Activated T-cell treated with anti-CD3 and anti-CD28 coated beads, Interleukin-2, amount 50 U/mL, for 72 hours (primary cell): ENCODE results near the gene SLC1A1. TPM values are rescaled to one million over a fixed set of nuclear protein-coding genes. Genes with fewer than 3 reads are reported as not detected.

Experiments
- ATAC-seq, 2 donors: fragments of 150-1000 bp; cut with Tn5 transposase; replicated peaks in 1 of 2; 2 replicates each; pipeline ENCODE4 v1.10.0; 2021; ENCODE audit warnings: moderate library complexity in 2 of 2, mild to moderate bottlenecking in 1 of 2
- DNase-seq, 2 donors: peaks; one replicate each; pipeline ENCODE4 v3.0.0; 2021 to 2022; ENCODE audit warnings: mixed read lengths in 1 of 2
- H3K27ac Mint-ChIP-seq: one replicate; pipeline ENCODE4 v1.8.0; 2022; ENCODE audit warnings: mild to moderate bottlenecking, moderate library complexity, mixed read lengths
- H3K27me3 Mint-ChIP-seq: one replicate; pipeline ENCODE4 v1.8.0; 2022; ENCODE audit warnings: low read depth, mixed read lengths
- H3K36me3 Mint-ChIP-seq, 2 donors: one replicate each; pipeline ENCODE4 v1.8.0; 2022; ENCODE audit warnings: mixed read lengths in 2 of 2, mild to moderate bottlenecking in 1 of 2; ENCODE audit not compliant: insufficient read depth in 2 of 2
- H3K4me1 Mint-ChIP-seq: one replicate; pipeline ENCODE4 v1.8.0; 2022; ENCODE audit warnings: low read depth, mixed read lengths
- H3K4me3 Mint-ChIP-seq, 2 donors: one replicate each; pipeline ENCODE4 v1.8.0; 2022; ENCODE audit warnings: mild to moderate bottlenecking in 2 of 2, mixed read lengths in 2 of 2, moderate library complexity in 2 of 2
- H3K9me3 Mint-ChIP-seq, 2 donors: one replicate each; pipeline ENCODE4 v1.8.0; 2022; ENCODE audit warnings: mixed read lengths in 2 of 2
- total RNA-seq, 2 donors: library from RNA; stranded (reverse); gene quantifications; one replicate each; pipeline ENCODE4 v1.2.3, GENCODE V29; 2022

The SLC1A1 gene
- total RNA-seq, 2 donors from 2014 or later: 0.14 to 0.23 TPM

DNA sequence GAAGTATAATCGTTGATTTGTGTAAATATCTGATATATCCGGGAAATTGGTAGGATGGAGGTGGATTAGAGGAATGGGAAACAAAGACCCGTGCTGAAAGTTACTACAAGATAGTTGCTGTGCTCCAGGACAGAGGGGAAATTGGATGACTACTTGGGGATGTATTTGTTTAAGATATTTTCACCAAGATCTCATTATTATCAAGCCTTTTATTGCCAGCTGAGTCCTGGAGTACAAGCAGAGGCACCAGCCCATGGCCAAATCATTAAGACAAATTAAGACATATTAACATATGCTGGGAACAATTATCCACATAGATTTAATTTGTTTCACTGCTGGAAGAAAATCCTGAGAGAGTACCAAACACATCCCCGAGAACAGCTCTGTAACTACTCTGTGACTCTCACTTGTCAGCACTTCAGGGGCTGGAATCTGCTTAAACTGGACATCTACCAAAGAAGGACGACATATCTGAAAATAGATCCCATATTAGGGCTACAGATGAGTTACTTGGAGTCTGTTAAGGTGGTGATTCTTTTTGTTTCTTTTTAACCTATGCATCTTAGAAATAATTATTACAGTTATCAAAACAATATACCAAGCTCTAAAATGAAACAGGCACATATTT is 68.2 kb downstream of the SLC1A1 start:
- H3K4me1 Mint-ChIP-seq: peaks cover 19% of the 10 kb centered on the region
- H3K27ac Mint-ChIP-seq: no peak overlapping the region
- H3K9me3 Mint-ChIP-seq: no peaks in the 10 kb centered on the region
- no peak for DNase-seq
- H3K27me3 Mint-ChIP-seq: no peaks in the 10 kb centered on the region
- H3K4me3 Mint-ChIP-seq: no peak overlapping the region
- ATAC-seq: no peak
- H3K36me3 Mint-ChIP-seq: no peaks in the 10 kb centered on the region

DNA sequence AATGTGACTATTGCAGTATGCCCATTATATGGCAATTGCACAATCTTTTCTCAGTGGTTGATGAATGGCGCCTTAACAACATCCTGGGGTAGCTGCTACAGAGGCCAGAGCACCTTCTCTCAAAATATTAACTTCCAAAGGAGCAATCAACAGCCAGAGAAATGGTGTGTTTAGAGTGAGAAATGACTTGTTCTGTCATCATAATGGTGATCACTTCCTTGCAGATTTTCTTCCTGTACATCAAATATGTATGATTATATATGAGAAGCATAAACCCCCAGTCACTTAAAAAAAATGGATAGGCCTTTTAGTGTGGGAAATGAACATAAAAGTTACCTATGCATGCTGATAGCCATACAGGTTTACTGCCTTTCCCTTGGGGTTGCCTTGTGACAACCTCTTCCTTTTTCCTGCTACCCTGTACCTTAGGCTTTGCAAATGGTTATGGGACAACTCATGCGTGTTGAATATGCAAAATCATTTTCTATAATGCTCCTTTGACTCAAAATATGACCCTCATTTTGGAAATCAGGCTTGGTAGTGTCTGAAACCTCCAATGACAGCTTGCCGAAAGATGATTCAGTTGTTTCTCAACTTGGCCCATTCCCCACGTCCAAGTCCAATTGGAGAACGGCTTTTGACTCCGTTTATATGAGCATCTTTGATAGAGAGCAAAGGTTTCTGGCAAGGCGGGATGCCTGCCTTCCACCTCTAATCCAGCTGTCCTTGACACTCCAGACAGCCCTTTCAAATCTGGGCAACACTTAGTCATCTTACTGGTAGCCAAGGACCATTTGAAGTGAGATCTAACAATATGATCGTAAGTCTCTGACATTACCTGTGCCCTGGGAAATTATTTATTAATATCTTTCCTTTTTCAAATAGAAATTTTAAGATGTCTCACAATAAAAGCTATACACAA is 69.3 kb downstream of the SLC1A1 start:
- DNase-seq: no peak
- Mint-ChIP-seq H3K9me3 (no peaks in the 10 kb centered on the region), H3K36me3 (no peaks in the 10 kb centered on the region), H3K4me3 (no peak overlapping the region), H3K27ac (no peak overlapping the region), H3K27me3 (no peaks in the 10 kb centered on the region), H3K4me1 (peaks cover 17% of the 10 kb centered on the region)
- ATAC-seq: no peak

DNA sequence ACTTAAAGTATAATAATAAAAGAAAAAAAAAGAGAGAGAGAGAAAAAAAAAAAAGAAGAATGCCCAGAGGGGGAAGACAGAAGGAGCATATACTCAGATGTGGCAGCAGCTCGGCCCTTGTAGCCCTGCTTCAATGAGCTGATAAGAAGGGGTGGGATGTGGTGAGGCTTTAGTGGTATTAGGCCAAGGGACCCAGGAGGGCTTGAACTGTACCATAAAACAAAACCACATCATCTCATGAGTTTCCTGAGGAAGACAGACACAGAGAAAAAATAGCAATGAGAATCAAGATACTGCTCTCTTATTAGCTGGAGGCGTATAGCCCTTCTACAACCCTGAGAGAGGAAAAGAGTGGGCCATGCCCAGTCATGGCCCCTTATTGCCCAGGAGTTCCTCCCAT is 72.8 kb downstream of the SLC1A1 start:
- DNase-seq (no peak), ATAC-seq (no peak)
- no peaks in the 10 kb centered on the region for H3K36me3 Mint-ChIP-seq
- no peak overlapping the region for H3K4me3 Mint-ChIP-seq
- H3K4me1 Mint-ChIP-seq: peaks cover 15% of the 10 kb centered on the region
- H3K27me3 Mint-ChIP-seq: no peaks in the 10 kb centered on the region
- no peak overlapping the region for H3K27ac Mint-ChIP-seq
- H3K9me3 Mint-ChIP-seq: peaks cover 1% of the 10 kb centered on the region in 2 donors

DNA sequence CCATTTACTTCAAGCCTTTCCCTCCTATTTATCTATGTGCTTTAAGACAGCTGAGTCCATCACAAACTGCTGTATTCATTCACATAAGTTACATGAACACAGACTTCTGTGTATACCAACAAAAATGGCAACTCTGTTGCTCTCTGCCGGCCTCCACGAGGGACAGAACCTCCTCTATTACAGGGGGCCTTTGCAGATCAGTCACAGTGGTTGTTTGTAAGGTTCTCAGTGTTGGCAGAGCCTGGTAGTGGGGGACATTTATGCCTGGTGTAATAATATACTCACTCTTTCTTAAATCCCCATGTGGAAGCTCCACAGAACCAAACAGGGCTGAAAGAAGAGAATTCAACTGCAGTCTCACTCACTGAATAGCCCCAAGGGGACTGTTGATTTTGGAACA is 76.5 kb downstream of the SLC1A1 start:
- Mint-ChIP-seq H3K4me1 (peaks cover 16% of the 10 kb centered on the region), H3K36me3 (no peaks in the 10 kb centered on the region), H3K27ac (no peak overlapping the region), H3K27me3 (no peaks in the 10 kb centered on the region), H3K4me3 (no peak overlapping the region), H3K9me3 (peaks cover 1% of the 10 kb centered on the region in 2 donors)
- ATAC-seq (no peak), DNase-seq (no peak)

DNA sequence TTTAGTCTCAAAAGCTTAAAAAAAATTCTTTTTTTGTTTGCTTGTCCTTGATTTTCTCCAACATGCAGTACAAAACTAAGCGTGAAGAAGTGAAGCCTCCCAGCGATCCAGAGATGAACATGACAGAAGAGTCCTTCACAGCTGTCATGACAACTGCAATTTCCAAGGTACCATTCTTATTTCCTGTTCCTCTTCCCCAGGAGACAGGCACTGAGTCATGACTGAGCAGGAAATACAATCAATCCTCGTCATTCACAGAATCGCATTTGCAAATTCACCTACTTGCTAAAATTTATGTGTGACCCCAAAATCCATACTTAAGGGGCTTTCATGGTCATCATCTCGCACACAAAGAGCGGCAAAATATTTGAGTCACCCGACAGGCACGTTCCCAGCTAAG is 77.3 kb downstream of the SLC1A1 start:
- no peak overlapping the region for H3K4me3 Mint-ChIP-seq
- ATAC-seq: no peak
- peaks cover 24% of the 10 kb centered on the region for H3K4me1 Mint-ChIP-seq

DNA sequence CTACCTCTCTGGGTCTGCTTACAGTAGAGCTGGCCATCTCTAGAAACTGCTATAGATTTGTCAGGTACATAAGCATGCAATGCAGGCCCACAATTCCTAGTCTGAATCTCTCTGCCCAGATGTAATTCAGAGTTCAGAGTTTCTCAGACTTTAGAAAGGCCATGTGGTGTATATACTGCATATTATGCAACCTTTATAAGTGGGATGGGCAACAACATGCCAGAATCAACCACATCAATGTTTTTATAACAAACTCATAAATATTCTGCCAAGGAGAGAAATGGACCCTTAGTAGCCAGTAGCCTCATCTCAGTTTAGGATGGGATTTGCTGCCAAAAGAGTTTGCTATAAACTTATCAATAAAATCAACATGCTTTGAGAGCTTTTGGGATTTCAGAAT is 78.8 kb downstream of the SLC1A1 start:
- ATAC-seq: no peak
- H3K4me3 Mint-ChIP-seq: no peak overlapping the region
- DNase-seq: no peak
- H3K9me3 Mint-ChIP-seq: peaks cover 1% of the 10 kb centered on the region in 2 donors
- H3K27ac Mint-ChIP-seq: no peak overlapping the region
- no peaks in the 10 kb centered on the region for H3K36me3 Mint-ChIP-seq
- H3K4me1 Mint-ChIP-seq: peaks cover 24% of the 10 kb centered on the region
- H3K27me3 Mint-ChIP-seq: no peaks in the 10 kb centered on the region

More for the DNA sequence above, 77.3 kb downstream of the SLC1A1 start:
- Mint-ChIP-seq H3K9me3 (peaks cover 1% of the 10 kb centered on the region in 2 donors), H3K27ac (no peak overlapping the region), H3K27me3 (no peaks in the 10 kb centered on the region), H3K36me3 (no peaks in the 10 kb centered on the region)
- no peak for DNase-seq

DNA sequence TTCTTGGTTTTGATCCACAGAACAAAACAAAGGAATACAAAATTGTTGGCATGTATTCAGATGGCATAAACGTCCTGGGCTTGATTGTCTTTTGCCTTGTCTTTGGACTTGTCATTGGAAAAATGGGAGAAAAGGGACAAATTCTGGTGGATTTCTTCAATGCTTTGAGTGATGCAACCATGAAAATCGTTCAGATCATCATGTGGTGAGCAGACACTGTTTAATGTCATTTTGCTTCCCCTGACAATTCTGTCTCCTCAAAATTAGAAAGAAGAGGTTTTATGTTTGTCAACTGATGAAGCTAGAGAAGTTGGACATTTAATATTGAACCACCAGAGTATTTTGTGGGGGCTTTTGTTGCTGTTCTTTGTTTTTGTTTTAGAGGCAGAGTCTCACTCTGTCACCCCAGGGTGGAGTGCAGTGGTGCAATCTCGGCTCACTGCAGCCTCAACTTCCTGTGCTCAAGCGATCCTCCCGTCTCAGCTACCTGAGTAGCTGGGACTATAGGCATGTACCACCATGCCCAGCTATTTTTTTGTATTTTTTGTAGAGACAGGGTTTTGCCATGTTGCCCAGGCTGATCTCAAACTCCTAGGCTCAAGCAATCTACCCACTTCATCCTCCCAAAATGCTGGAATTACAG is 82.0 kb downstream of the SLC1A1 start:
- ATAC-seq (peak; percentile 40 to 63), DNase-seq (peak; percentile 27)
- H3K4me1 Mint-ChIP-seq: peaks cover 35% of the 10 kb centered on the region
- H3K36me3 Mint-ChIP-seq: no peaks in the 10 kb centered on the region
- peak overlapping the region; percentile 71 for H3K27ac Mint-ChIP-seq
- H3K9me3 Mint-ChIP-seq: no peaks in the 10 kb centered on the region
- H3K27me3 Mint-ChIP-seq: no peaks in the 10 kb centered on the region
- H3K4me3 Mint-ChIP-seq: peak overlapping the region; percentile 49 to 66

DNA sequence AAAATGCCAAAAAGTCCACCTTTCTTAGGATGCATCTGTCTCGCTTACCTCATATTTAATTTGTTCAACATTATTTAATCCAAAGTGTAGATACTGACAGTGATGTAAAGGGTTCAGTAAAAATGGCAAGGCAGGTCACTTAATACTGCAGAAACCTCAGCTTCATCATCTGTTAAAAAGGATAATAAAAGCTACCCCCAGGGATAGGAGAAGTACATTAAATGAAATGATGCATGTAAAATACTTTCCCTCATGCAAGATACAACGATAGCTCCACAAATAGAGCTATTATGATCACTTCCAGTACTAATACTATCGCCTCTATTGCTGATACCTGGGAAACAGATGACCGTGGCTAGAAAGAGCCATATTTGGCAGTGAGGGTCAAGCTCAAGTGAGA is 82.9 kb downstream of the SLC1A1 start:
- Mint-ChIP-seq H3K27me3 (no peaks in the 10 kb centered on the region), H3K9me3 (no peaks in the 10 kb centered on the region), H3K36me3 (no peaks in the 10 kb centered on the region), H3K27ac (peak overlapping the region; percentile 48), H3K4me1 (peaks cover 30% of the 10 kb centered on the region), H3K4me3 (peak overlapping the region in 1 of 2 donors; percentile 49)
- DNase-seq: no peak
- no peak for ATAC-seq

DNA sequence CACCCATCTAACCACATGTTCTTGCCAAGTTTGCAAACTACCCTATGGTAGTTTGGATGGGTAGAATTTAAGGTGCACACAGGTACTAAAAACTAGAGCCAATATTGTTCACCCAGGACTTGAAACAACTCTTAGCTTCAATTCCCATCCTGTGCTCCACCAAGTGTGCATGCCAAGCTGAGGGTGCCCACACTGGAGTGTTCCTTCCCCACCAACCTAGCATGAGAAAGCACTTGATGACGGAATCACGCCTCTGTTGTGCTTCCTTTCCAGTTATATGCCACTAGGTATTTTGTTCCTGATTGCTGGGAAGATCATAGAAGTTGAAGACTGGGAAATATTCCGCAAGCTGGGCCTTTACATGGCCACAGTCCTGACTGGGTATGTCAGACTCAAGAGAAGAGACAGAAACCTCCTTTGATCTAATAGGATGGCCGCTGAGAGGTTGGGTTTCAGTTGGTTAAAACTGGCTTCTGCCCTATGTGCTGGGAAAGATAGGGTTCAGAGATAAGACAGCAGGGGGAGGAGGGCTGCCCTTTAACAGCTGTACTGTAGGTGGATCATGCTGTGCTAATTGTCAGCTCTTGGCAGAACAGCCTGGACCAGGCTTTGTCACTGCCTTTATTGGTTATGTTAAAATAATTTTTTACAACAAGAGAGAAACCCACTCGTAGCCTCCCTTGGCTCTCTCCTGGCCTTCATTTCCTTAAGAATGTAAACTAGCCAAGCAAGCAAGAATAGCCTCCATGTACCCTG is 83.5 kb downstream of the SLC1A1 start:
- H3K4me1 Mint-ChIP-seq: peaks cover 30% of the 10 kb centered on the region
- H3K27me3 Mint-ChIP-seq: no peaks in the 10 kb centered on the region
- no peak overlapping the region for H3K4me3 Mint-ChIP-seq
- H3K27ac Mint-ChIP-seq: no peak overlapping the region
- H3K36me3 Mint-ChIP-seq: no peaks in the 10 kb centered on the region
- no peak for DNase-seq
- ATAC-seq: no peak
- H3K9me3 Mint-ChIP-seq: no peaks in the 10 kb centered on the region

DNA sequence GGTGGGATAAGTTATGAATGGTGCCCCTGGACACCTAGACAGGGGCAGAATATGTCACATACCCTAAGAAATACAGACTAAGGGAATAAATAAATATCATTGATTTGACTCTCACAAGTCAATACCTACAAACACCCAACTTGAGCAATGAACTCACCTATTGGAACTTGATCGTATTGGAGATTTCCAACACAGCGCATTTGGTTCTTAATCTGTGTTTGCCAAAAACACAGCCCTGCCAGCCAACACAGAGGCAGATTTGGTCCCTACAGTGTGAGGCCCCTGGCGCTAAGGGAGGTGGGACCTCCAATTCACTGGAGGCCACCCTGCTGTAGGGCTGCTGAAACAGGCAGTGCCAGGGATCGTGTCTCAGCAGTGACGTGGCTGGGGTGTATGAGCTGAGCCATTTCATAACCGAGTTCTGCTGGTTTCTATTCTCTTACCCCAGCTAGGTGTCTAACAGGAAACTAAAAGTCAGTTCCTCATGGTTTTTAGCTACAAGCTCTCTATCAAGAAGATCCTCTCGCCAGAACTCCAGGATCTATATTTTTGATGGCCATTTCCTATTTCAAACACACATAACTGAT is 84.5 kb downstream of the SLC1A1 start:
- peak; percentile 89 to 93 for ATAC-seq
- no peaks in the 10 kb centered on the region for H3K9me3 Mint-ChIP-seq
- H3K4me3 Mint-ChIP-seq: peak overlapping the region in 1 of 2 donors; percentile 26
- H3K36me3 Mint-ChIP-seq: no peaks in the 10 kb centered on the region
- H3K4me1 Mint-ChIP-seq: peaks cover 30% of the 10 kb centered on the region
- H3K27me3 Mint-ChIP-seq: no peaks in the 10 kb centered on the region
- DNase-seq: peak; percentile 28 to 35
- peak overlapping the region; percentile 60 for H3K27ac Mint-ChIP-seq

DNA sequence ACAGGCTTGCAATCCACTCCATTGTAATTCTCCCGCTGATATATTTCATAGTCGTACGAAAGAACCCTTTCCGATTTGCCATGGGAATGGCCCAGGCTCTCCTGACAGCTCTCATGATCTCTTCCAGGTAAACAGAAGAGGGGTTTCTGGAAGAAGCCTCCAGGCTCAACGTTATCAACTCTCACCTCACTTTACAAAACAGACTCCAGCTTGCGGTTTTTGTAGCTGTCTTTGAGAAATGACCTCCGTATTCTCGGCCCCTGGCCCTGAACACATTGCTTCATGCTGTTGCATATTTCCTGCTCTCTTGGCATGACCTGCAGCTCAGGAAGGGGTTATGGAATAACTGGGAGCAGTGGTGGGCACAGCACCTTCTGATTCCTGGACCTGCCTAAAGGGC is 85.7 kb downstream of the SLC1A1 start:
- DNase-seq (no peak), ATAC-seq (no peak)
- H3K9me3 Mint-ChIP-seq: no peaks in the 10 kb centered on the region
- no peak overlapping the region for H3K4me3 Mint-ChIP-seq
- H3K36me3 Mint-ChIP-seq: no peaks in the 10 kb centered on the region
- H3K27ac Mint-ChIP-seq: no peak overlapping the region
- no peaks in the 10 kb centered on the region for H3K27me3 Mint-ChIP-seq
- peaks cover 30% of the 10 kb centered on the region for H3K4me1 Mint-ChIP-seq

DNA sequence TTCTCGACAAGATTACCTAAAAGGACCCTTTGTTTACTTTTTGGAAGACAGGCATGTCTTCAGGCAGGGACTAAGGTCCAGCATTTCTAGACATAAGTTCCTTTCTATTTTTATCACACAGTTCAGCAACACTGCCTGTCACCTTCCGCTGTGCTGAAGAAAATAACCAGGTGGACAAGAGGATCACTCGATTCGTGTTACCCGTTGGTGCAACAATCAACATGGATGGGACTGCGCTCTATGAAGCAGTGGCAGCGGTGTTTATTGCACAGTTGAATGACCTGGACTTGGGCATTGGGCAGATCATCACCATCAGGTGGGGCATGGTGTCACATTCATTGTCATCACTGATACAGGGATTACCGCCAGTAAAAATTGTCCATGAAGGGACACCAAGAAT is 86.2 kb downstream of the SLC1A1 start:
- peaks cover 30% of the 10 kb centered on the region for H3K4me1 Mint-ChIP-seq
- no peak overlapping the region for H3K4me3 Mint-ChIP-seq
- H3K27me3 Mint-ChIP-seq: no peaks in the 10 kb centered on the region

More for the DNA sequence above, 86.2 kb downstream of the SLC1A1 start:
- H3K9me3 Mint-ChIP-seq: no peaks in the 10 kb centered on the region
- DNase-seq (no peak), ATAC-seq (no peak)
- no peak overlapping the region for H3K27ac Mint-ChIP-seq
- H3K36me3 Mint-ChIP-seq: no peaks in the 10 kb centered on the region
